GM19395 (cell line): Measurements from ENCODE around the gene HBS1L.
A peak's percentile ranks its signal among the peaks of the same experiment; 100 is the strongest.

Experiments
- ATAC-seq: cut with Tn5 transposase; IDR thresholded peaks from one replicate; pipeline ENCODE4 v1.9.1; 2021; ENCODE audit warnings: mild to moderate bottlenecking, moderate library complexity; ENCODE audit not compliant: unreplicated experiment

Gene HBS1L

GRCh38 chr6:135054569-135055498, at the start of gene HBS1L:
Gene HBS1L (minus strand): TSS chr6:135054822. CDS start chr6:135054691, 131 bp downstream.
- peak; percentile 95 for ATAC-seq

DNA sequence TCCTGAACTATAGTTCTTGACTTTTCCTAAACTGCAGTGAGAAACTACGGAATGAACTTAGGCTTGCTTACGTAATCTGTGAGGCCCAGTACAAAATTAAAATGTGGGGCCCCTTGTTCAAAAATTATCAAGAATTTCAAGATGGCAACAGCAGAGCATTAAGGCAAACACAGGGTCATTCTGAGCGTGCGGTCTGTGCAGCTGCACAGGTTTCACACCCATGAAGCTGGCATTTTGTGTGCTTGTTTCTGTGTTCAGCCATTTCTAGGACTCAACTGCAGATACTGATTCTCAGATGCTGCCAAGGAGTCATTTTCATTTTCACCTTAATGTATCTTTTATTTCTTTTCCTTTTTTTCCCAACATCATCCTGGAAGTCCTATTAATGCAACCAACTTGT, 49.6 kb upstream of the HBS1L start:
- no peak for ATAC-seq

DNA sequence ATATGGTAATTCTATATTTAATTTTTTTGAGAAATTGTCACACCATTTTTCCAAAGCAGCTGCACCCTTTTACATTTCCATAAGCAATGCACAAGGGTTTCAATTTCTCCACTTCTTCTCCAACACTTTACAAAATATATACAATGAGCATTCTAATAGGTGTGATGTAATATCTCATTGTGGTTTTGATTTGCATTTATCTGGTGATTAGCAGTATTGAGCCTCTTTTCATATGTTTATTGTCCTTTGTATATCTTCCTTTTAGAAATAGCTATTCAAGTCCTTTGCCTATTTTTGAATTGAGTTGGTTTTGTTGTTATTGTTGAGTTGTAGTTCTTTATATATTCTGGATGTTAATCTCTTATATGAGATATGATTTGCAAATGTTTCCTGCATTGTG, 47.6 kb upstream of the HBS1L start:
- ATAC-seq: no peak

DNA sequence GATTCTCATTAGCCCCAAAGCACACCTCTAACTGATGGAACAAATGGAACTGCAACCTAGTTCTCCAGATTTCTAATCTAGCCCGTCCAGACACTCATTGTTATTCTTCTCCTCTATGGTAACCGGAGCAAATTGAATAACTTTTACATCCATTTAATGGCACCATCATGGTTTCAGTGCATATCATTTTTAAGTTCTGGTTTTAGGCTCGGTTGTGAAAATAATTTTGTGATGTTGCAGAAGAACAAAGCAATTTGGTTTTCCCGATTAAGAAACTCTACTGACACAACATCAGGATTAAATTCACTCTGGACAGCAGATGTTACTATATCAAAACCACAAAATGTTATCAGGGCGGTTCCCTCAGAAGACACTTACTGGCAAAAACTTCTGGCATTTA, 42.5 kb upstream of the HBS1L start:
- no peak for ATAC-seq

DNA sequence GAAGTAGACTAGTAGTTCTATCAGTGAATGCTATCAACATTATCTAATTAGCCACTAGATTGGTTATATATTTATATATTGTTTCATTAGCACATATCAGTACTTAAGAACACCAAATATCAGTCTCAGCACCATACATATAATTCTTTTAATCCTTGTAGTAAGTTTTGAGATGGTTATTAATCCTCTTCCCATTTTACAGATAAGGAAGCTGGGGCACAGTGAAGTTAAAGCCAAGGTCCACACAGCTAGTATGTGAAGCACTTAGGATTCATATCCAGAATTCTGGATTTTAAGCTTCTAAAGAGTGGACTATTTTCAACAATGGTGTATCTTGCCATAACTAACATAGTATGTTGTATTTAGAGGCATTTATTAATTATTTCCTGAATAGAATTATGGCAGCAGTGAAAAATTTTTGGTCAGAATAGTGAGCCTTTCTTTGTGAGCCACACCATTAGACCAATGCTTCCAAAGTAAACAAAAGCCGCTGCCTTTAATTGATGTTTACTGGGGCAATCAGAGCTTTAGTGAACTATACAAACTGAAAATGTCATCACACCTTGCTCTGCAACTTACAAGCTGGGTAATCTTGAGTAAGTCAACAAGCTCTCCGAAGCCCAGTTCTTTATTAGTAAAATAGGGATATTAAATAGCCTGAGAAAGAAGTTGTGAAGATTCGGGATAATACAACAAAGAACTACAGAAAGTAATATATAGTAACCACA, 41.9 kb upstream of the HBS1L start:
- no peak for ATAC-seq

- ATAC-seq: no peak
Observed at GRCh38 chr6:135095716-135096115, 41.1 kb upstream of the HBS1L start.

DNA sequence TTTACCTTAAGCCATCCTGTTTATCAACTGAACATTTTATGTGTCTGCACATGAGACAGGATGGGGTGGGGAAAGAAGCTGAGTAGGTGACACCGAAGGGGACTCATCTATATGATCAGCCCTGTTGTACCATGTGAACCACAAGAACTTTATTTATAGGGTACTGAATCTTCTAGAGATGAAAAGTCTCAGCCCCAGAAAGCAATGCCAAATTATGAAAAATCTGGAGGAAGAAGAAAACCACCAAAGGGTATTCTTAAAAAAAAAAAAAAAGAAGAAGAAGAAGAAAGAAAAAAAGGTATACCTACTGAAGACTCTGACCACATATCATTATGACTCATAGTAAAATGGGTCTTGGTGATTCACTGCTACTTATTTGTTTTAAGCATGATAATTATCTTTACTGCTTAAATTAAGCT, 39.8 kb upstream of the HBS1L start:
- peak; percentile 73 for ATAC-seq

DNA sequence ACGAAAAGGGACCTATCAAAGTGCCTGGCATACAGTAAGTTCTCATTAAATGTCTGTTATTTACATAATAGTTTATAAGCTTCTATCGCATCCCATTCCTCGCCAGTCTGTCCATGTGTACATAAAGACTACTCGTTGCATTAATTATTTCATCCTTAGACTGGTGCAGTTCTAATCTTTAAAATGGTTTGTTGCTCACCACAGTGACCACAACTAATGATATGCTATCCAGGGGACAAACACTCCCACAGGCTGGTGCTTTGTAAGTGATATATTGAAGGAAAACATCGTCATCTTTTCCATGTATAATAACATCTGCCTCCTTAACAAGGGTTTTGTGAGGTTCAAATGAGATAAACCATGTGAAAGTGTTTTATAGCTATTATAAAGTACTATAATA, 39.0 kb upstream of the HBS1L start:
- ATAC-seq: no peak

- no peak for ATAC-seq
Observed at GRCh38 chr6:135092724-135093123, 38.1 kb upstream of the HBS1L start.

DNA sequence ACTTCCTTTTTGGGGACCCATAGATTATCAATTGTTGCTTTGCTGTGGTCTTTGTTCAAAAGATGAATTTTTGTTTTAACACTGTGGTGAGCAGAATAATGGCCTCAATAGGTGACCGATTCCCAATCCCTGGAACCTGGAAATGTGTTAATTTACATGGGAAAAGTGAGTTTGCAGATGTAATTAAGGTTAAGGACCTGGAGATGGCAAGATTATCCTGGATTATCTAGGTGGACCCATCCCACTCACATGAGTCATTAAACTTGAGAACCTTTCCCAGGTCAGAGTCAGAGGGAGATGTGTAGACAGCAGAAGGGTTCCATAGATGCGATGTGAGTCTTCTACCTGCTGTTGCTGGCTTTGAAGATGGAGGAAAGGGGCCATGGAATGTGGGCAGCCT, 36.2 kb upstream of the HBS1L start:
- ATAC-seq: no peak

- no peak for ATAC-seq
Observed at GRCh38 chr6:135089901-135090300, 35.3 kb upstream of the HBS1L start.

GRCh38 chr6:135088818-135089809, 34.5 kb upstream of the HBS1L start:
- ATAC-seq: peak; percentile 85

DNA sequence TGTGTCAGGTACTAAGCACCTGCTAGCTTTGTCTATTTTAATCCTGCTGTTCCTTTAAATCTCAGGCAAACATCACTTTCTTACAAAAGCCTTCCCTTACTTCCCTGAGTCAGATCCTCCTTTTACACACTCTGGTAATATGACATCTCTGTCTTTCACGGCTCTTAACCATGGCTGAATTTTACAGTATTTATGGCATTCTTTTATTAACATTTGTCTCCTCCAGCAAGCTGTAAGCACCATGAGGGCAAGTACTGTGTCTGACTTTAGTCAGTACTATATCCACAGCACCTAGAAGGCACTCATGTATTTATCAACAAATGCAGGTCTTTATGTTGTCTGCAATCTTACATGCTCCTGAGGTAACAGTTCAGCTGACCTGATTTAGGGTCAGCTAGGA, 33.7 kb upstream of the HBS1L start:
- peak; percentile 0 for ATAC-seq

DNA sequence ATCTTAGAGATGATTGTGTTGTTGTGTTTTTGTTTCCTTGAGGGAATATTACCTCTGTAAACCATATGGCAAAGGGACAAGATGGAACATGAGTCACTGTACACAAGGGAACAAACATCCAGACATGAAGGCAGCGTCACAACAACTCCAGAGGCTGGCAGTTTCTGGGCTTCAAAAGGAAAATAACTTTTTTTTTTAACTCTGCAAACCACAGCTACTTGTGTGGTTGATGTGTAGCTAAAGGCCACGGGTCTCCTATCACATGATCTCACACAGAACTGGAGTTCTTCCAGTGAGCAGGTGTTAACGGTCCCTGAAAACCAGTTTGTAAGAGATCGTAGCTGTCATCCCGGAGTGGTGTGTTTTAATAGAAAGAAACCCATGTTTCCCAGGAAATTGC, 33.2 kb upstream of the HBS1L start:
- ATAC-seq: peak; percentile 39

DNA sequence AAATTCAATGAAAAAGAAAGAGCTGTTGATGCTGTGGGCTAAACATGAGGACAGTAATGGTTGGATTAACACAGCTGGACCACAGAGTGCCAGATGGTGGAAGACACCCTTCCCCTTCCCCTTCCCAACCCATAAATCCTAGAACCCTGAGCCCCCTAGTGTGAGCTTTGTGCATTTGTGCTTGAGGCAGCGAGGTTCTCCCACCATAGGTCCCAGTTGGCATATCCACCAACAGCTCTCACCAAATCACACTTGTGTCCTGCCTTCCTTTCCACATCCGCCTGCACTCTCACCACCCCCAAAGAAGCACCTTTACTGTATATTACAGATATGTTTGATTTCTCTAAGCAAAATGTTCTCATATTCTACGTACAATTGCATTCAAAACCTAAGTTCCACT, 32.8 kb upstream of the HBS1L start:
- ATAC-seq: peak; percentile 22

GRCh38 chr6:135086414-135086764, 31.8 kb upstream of the HBS1L start:
- ATAC-seq: no peak

DNA sequence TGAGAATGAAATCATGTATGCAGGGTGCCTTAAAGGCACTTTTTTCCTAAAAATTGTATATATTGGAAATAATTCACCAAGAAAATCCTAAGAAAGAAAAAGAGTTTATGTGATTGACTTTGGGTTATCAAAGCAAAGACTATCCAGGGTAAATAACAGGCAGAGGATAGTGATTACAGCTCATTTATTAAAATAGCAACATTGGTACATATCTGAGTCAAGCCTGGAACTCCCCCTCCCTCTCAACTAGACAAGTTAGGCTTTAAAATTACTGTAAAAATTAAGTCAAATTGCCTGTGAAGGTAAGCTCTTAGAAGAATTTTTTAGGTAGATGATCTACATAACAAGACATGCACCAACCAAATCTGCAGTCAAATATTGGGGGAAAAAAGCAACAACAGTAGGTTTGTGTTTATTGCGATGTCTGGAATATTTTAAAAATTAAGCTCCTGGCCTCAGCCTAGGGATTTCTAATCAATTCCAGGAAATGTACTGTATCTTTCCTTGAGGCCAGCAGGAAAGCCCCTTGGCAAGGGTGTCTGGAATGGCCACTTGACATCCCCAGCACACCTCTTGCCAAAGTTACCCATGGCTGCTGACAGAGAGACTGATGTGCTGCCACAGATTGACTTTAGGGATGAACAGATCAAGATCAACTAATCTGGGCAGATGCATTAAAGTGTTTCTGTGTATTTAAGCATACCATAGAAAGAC, 31.2 kb upstream of the HBS1L start:
- ATAC-seq: no peak

- no peak for ATAC-seq
Observed at GRCh38 chr6:135084916-135085269, 30.3 kb upstream of the HBS1L start.

DNA sequence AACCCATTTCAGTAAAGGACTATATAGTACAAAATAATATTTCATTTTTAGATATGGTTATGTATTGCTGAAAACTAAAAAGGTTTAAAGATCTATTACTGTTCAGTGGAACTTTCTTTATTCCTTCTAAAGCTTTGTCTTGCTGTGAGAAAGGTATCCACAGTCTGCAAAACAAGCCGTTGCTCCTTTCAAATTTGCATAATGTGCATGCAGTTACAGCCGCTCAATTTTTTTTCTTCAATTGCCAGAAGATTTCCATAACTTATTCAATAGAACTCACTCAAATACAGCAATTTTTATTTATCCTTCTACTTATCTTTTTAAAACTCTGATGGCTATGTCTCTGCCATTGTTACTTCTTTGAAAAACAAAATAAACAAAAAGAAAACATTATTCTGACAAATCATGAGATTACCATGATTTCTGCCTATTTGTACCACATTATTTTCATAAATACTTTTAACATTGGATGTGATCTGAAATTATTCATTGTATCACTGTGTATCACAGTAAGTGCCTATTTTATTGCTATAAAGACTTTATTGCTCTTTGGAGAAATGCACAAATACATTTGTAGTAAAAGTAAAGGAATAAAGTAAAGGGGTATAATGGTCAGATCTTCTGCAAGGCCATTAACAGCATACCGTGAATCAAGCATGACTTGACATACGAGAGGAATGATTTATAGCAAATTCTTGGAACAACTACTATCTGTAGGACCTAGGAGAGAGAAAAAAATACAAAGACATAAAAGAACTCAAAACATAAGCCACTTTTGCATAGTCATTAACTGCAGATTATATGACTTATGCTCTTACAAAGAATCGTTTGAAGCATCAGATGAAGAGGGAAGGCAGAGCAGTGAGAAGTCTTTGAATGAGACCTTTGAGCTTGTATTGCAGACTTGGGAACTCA, 29.6 kb upstream of the HBS1L start:
- ATAC-seq: no peak
